Neuronal stem cell (in vitro differentiated cells): Measurements from ENCODE around the gene AKAP1.

ENCODE experiments used
- DNase-seq: peaks from one replicate; pipeline ENCODE4 v3.0.0-alpha.2; 2013; ENCODE audit warnings: low spot score
- H2AFZ ChIP-seq: one replicate; pipeline ENCODE4 v1.6.1; 2013; ENCODE audit warnings: mild to moderate bottlenecking, low read length, inconsistent platforms
- H2AK5ac ChIP-seq: 2 replicates; pipeline ENCODE4 v1.6.1; 2013; ENCODE audit warnings: low read depth, mild to moderate bottlenecking, inconsistent platforms, low read length, moderate library complexity, mixed read lengths
- H2BK120ac ChIP-seq: 2 replicates; pipeline ENCODE4 v1.6.1; 2013; ENCODE audit warnings: low read depth, mild to moderate bottlenecking, inconsistent platforms, low read length, moderate library complexity, mixed read lengths
- H2BK12ac ChIP-seq: one replicate; pipeline ENCODE4 v1.6.1; 2013; ENCODE audit warnings: low read length, inconsistent platforms
- H2BK15ac ChIP-seq: 2 replicates; pipeline ENCODE4 v1.6.1; 2013; ENCODE audit warnings: mild to moderate bottlenecking, low read length, inconsistent platforms, mixed read lengths
- H2BK5ac ChIP-seq: one replicate; pipeline ENCODE4 v1.6.1; 2013; ENCODE audit warnings: inconsistent platforms, mild to moderate bottlenecking, low read length, moderate library complexity
- H3K14ac ChIP-seq: one replicate; pipeline ENCODE4 v1.6.1; 2013; ENCODE audit warnings: low read length, inconsistent platforms
- H3K18ac ChIP-seq: 2 replicates; pipeline ENCODE4 v1.6.1; 2013; ENCODE audit warnings: low read length, inconsistent platforms
- H3K23ac ChIP-seq: 2 replicates; pipeline ENCODE4 v1.6.1; 2013; ENCODE audit warnings: low read depth, mild to moderate bottlenecking, mixed read lengths, low read length, inconsistent platforms; ENCODE audit not compliant: poor library complexity
- H3K27ac ChIP-seq: replicated peaks from 3 replicates; pipeline ENCODE4 v1.5.1; 2013; ENCODE audit warnings: low read length, inconsistent platforms
- H3K27me3 ChIP-seq, 3 experiments: 2 replicates each; pipeline ENCODE4 v1.6.1; 2013; ENCODE audit warnings: low read length in 3 of 3, mild to moderate bottlenecking in 2 of 3, inconsistent platforms in 1 of 3, low read depth in 1 of 3, mixed read lengths in 1 of 3, moderate library complexity in 1 of 3; ENCODE audit not compliant: control insufficient read depth in 3 of 3, insufficient read depth in 3 of 3
- H3K36me3 ChIP-seq, 2 donors: replicated peaks in 1 of 2; 2 replicates each; pipeline ENCODE4 v1.6.1; 2013; ENCODE audit warnings: low read length in 2 of 2; ENCODE audit not compliant: control insufficient read depth in 2 of 2, insufficient read depth in 2 of 2
- H3K4ac ChIP-seq: 2 replicates; pipeline ENCODE4 v1.6.1; 2013; ENCODE audit warnings: inconsistent platforms, mild to moderate bottlenecking, low read length, moderate library complexity
- H3K4me1 ChIP-seq, 2 donors: 1 replicate in 1 of 2; 2 replicates in 1 of 2; pipeline ENCODE4 v1.6.1; 2013; ENCODE audit warnings: low read length in 2 of 2, low read depth in 1 of 2; ENCODE audit not compliant: control insufficient read depth in 2 of 2, insufficient read depth in 1 of 2
- H3K4me2 ChIP-seq: one replicate; pipeline ENCODE4 v1.6.1; 2013; ENCODE audit warnings: mild to moderate bottlenecking, low read length, inconsistent platforms; ENCODE audit not compliant: insufficient read depth, poor library complexity, severe bottlenecking
- H3K4me3 ChIP-seq, 2 donors: 2 replicates each; pipeline ENCODE4 v1.5.1; 2013; ENCODE audit warnings: low read length in 2 of 2, mild to moderate bottlenecking in 2 of 2, inconsistent platforms in 1 of 2, moderate library complexity in 1 of 2
- H3K79me1 ChIP-seq: one replicate; pipeline ENCODE4 v1.6.1; 2013; ENCODE audit warnings: low read depth, mild to moderate bottlenecking, inconsistent platforms, low read length, moderate library complexity
- H3K9ac ChIP-seq: one replicate; pipeline ENCODE4 v1.6.1; 2013; ENCODE audit warnings: mild to moderate bottlenecking, low read depth, low read length, inconsistent platforms; ENCODE audit not compliant: poor library complexity
- H3K9me3 ChIP-seq, 2 donors: replicated peaks in 1 of 2; 2 replicates each; pipeline versions ENCODE3 to v1.6.1; 2013; ENCODE audit warnings: low read length in 2 of 2, mild to moderate bottlenecking in 2 of 2, inconsistent platforms in 1 of 2, low read depth in 1 of 2, mixed read lengths in 1 of 2, moderate library complexity in 1 of 2; ENCODE audit not compliant: control insufficient read depth in 2 of 2, insufficient read depth in 1 of 2
- H4K8ac ChIP-seq: one replicate; pipeline ENCODE4 v1.6.1; 2013; ENCODE audit warnings: low read depth, mild to moderate bottlenecking, inconsistent platforms, low read length, moderate library complexity
- H4K91ac ChIP-seq: one replicate; pipeline ENCODE4 v1.6.1; 2013; ENCODE audit warnings: low read length, low read depth, mild to moderate bottlenecking, inconsistent platforms; ENCODE audit not compliant: poor library complexity
- WGBS, 2 donors: extraction: QIAGEN DNeasy Blood & Tissue Kit; methylation state at CpG; one replicate each; pipeline ENCODE4 v1.1.7; 2013; ENCODE audit warnings: missing lambda C conversion rate in 2 of 2, mixed read lengths in 1 of 2; ENCODE audit not compliant: insufficient read length in 2 of 2, insufficient replicate concordance in 1 of 2; ENCODE audit errors: extremely low coverage in 2 of 2; 5-methylcytosine and 5-hydroxymethylcytosine counted together

AKAP1 gene

GRCh38 chr17:57165754-57166153 is 80.7 kb downstream of the AKAP1 start:
- no peak overlapping the region for H2AK5ac ChIP-seq
- H2BK12ac ChIP-seq: no peak overlapping the region
- H3K36me3 ChIP-seq: no peaks in the 10 kb centered on the region
- H4K91ac ChIP-seq: no peak overlapping the region
- H3K14ac ChIP-seq: no peak overlapping the region
- H3K27me3 ChIP-seq: no peaks in the 10 kb centered on the region
- H2BK120ac ChIP-seq: no peak overlapping the region
- no peak overlapping the region for H2BK15ac ChIP-seq
- H3K4me1 ChIP-seq: peaks cover 0 to 3% of the 10 kb centered on the region in 2 donors
- no peak overlapping the region for H4K8ac ChIP-seq
- H3K4me3 ChIP-seq: no peak overlapping the region
- H2AFZ ChIP-seq: no peak overlapping the region
- no peak overlapping the region for H3K4me2 ChIP-seq
- no peaks in the 10 kb centered on the region for H3K79me1 ChIP-seq
- H3K27ac ChIP-seq: no peak overlapping the region
- no peak overlapping the region for H3K23ac ChIP-seq
- H3K18ac ChIP-seq: no peak overlapping the region
- WGBS, 2 donors: no CpG with 5 or more reads among the region's 3 CpGs
- peaks cover 0 to 4% of the 10 kb centered on the region in 2 donors for H3K9me3 ChIP-seq
- DNase-seq: no peak
- no peak overlapping the region for H3K4ac ChIP-seq
- H2BK5ac ChIP-seq: no peak overlapping the region
- H3K9ac ChIP-seq: no peak overlapping the region

DNA sequence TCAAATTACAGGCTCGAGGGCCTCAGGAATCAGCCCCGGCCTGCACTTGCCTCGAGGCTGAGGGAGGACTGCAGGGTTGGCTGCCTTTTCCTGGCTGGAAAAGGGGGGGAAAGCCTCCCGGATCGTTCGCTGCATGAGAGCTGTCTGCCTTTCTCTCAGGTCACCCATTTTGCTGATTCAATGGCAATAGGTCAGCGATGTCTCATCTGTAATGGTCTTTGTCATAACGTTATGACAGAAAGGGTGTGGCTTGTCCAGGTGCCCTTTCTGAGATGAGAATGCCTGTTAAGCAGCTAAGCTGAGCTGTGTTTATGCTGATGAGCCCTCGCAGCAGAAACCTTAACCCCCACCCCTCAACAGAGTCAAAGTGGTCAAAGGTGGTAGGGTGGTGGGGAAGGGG is 81.8 kb downstream of the AKAP1 start:
- Histone ChIP-seq H2AFZ (no peak overlapping the region), H3K4me1 (peaks cover 0 to 3% of the 10 kb centered on the region in 2 donors), H3K36me3 (no peaks in the 10 kb centered on the region), H3K23ac (no peak overlapping the region), H3K9ac (peak overlapping the region; percentile 38), H3K4ac (no peak overlapping the region), H3K4me2 (no peak overlapping the region), H3K9me3 (no peaks in the 10 kb centered on the region), H3K4me3 (no peak overlapping the region), H3K18ac (no peak overlapping the region), H4K91ac (no peak overlapping the region), H3K27ac (no peak overlapping the region), H2AK5ac (no peak overlapping the region), H2BK15ac (no peak overlapping the region), H3K14ac (no peak overlapping the region), H3K27me3 (no peaks in the 10 kb centered on the region), H2BK12ac (no peak overlapping the region), H2BK5ac (no peak overlapping the region), H3K79me1 (no peaks in the 10 kb centered on the region), H4K8ac (no peak overlapping the region), H2BK120ac (no peak overlapping the region)
- WGBS, 2 donors: no CpG with 5 or more reads among the region's 9 CpGs
- DNase-seq: no peak

GRCh38 chr17:57168695-57169094 is 83.6 kb downstream of the AKAP1 start:
- H3K9ac ChIP-seq: no peak overlapping the region
- H2AK5ac ChIP-seq: no peak overlapping the region
- no peak overlapping the region for H4K8ac ChIP-seq
- no peak for DNase-seq
- H3K14ac ChIP-seq: no peak overlapping the region
- H2AFZ ChIP-seq: no peak overlapping the region
- no peaks in the 10 kb centered on the region for H3K9me3 ChIP-seq
- H4K91ac ChIP-seq: no peak overlapping the region
- H2BK12ac ChIP-seq: no peak overlapping the region
- no peak overlapping the region for H3K4ac ChIP-seq
- H3K27me3 ChIP-seq: no peaks in the 10 kb centered on the region
- no peak overlapping the region for H2BK120ac ChIP-seq
- no peak overlapping the region for H2BK5ac ChIP-seq
- no peak overlapping the region for H3K4me3 ChIP-seq
- no peak overlapping the region for H3K23ac ChIP-seq
- no peak overlapping the region for H3K18ac ChIP-seq
- no peak overlapping the region for H3K4me2 ChIP-seq
- no peaks in the 10 kb centered on the region for H3K36me3 ChIP-seq
- no peak overlapping the region for H3K27ac ChIP-seq
- H3K79me1 ChIP-seq: no peaks in the 10 kb centered on the region
- H2BK15ac ChIP-seq: no peak overlapping the region
- peaks cover 0 to 3% of the 10 kb centered on the region in 2 donors for H3K4me1 ChIP-seq
- no CpG with 5 or more reads among the region's 2 CpGs for WGBS, 2 donors

DNA sequence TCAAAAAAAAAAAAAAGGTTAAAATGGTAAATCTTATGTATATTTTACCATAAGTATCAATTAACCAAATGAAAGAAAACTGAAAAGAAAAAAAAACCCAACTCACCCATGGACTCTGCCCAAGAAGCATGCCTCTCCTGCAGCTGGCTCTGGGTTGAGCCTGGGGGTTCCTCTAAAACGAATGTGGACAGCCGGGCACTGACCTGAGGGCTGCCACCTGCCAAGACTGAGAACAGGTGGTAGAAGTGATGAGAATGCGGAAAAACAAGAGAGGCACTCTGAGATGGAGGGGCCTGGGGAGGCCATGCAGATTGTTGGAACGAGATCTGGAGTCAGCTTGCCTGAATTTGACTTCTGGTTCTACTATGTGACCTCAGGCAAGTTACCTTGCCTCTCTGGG is 85.8 kb downstream of the AKAP1 start:
- Histone ChIP-seq H3K27me3 (peaks cover 0 to 12% (median 2%) of the 10 kb centered on the region in 3 experiments), H2BK5ac (no peak overlapping the region), H3K79me1 (no peaks in the 10 kb centered on the region), H2AFZ (no peak overlapping the region), H2BK120ac (no peak overlapping the region), H4K91ac (no peak overlapping the region), H2BK15ac (no peak overlapping the region), H3K9me3 (no peaks in the 10 kb centered on the region), H3K4me3 (no peak overlapping the region), H3K4me1 (peaks cover 0 to 3% of the 10 kb centered on the region in 2 donors), H3K4ac (no peak overlapping the region), H3K23ac (no peak overlapping the region), H3K18ac (no peak overlapping the region), H2BK12ac (no peak overlapping the region), H3K14ac (no peak overlapping the region), H3K27ac (no peak overlapping the region), H4K8ac (no peak overlapping the region), H3K9ac (no peak overlapping the region), H3K4me2 (no peak overlapping the region), H2AK5ac (no peak overlapping the region), H3K36me3 (no peaks in the 10 kb centered on the region)
- WGBS, 2 donors: no CpG with 5 or more reads among the region's 4 CpGs
- DNase-seq: no peak
